ENCODE measurements around the gene MPRIP. TPM values are rescaled to one million over a fixed set of nuclear protein-coding genes. Genes with fewer than 3 reads are reported as not detected.

MPRIP gene
- total RNA-seq, 1 donor from 2014 or later, result 102 TPM

GRCh38 chr17:17227608-17228520 lies 185.6 kb downstream of the MPRIP start:
- TF ChIP-seq CTCF (conservative IDR thresholded peaks at IDR 0.05; ENCODE audit: low read depth, low read length), result no peak
- no peak overlapping the region for H3K4me3 ChIP-seq (ENCODE audit: low read depth, low read length)
- DNase-seq (ENCODE audit: low read depth), result no peak

GRCh38 chr17:17228521-17229279 lies 186.4 kb downstream of the MPRIP start:
- no peak for TF ChIP-seq CTCF (conservative IDR thresholded peaks at IDR 0.05; ENCODE audit: low read depth, low read length)

GRCh38 chr17:17229416-17230384 lies 187.4 kb downstream of the MPRIP start:
- DNase-seq (ENCODE audit: low read depth), result no peak
- TF ChIP-seq CTCF (conservative IDR thresholded peaks at IDR 0.05; ENCODE audit: low read depth, low read length), result no peak
- no peak overlapping the region for H3K4me3 ChIP-seq (ENCODE audit: low read depth, low read length)

More at GRCh38 chr17:17228521-17229279, 186.4 kb downstream of the MPRIP start:
- DNase-seq (ENCODE audit: low read depth), result no peak
- no peak overlapping the region for H3K4me3 ChIP-seq (ENCODE audit: low read depth, low read length)

GRCh38 chr17:17231621-17232302 lies 189.5 kb downstream of the MPRIP start:
- DNase-seq (ENCODE audit: low read depth), result no peak
- H3K4me3 ChIP-seq (ENCODE audit: low read depth, low read length), result no peak overlapping the region
- no peak for TF ChIP-seq CTCF (conservative IDR thresholded peaks at IDR 0.05; ENCODE audit: low read depth, low read length)

GRCh38 chr17:17232303-17232621 lies 190.0 kb downstream of the MPRIP start:
- H3K4me3 ChIP-seq (ENCODE audit: low read depth, low read length), result no peak overlapping the region
- TF ChIP-seq CTCF (conservative IDR thresholded peaks at IDR 0.05; ENCODE audit: low read depth, low read length), result no peak
- DNase-seq (ENCODE audit: low read depth), result no peak

Measured in epithelial cell of proximal tubule (primary cell).